Measurements from ENCODE around the gene PRKN.

PRKN gene

GRCh38 chr6:161417717-161418462 lies 1309.7 kb downstream of the PRKN start:
- TF ChIP-seq ZFX (IDR thresholded peaks at IDR 0.05; ENCODE audit: borderline replicate concordance), result no peak
- no peak for TF ChIP-seq CTCF (IDR thresholded peaks at IDR 0.05)
- no peak overlapping the region for H3K27ac ChIP-seq

DNA sequence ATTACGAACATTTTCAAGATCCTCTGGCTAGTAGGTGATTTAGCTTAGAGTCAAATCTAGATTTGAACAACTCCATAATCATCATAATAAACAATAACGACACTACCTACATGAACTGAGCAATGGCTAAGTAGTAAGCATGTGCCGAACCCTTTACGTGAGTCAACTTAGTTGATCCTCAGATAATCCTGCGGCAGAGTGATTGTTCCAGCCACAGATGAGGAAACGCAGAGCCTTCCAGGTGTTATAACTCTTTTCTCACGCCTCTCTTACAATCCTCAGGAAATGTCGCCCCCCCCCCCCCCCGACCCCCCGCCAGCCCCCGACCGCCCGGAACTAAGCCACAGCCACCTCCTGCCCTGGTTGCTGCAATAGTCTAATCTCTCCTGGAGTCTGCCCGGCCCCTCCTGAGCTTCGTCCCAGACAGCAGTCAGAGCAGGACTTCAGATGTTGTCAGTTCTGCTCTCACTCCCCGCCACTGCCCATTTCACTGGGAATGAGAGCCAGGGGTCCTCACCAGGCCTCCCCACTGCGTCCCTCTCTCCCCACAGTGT lies 1312.2 kb downstream of the PRKN start:
- H3K27ac ChIP-seq, result no peak overlapping the region
- TF ChIP-seq CTCF (IDR thresholded peaks at IDR 0.05) (no peak), ZFX (IDR thresholded peaks at IDR 0.05; ENCODE audit: borderline replicate concordance) (no peak)

GRCh38 chr6:161414707-161415106 lies 1312.9 kb downstream of the PRKN start:
- no peak overlapping the region for H3K27ac ChIP-seq
- TF ChIP-seq ZFX (IDR thresholded peaks at IDR 0.05; ENCODE audit: borderline replicate concordance) (no peak), CTCF (IDR thresholded peaks at IDR 0.05) (no peak)

- TF ChIP-seq CTCF (IDR thresholded peaks at IDR 0.05), result no peak
- no peak for TF ChIP-seq ZFX (IDR thresholded peaks at IDR 0.05; ENCODE audit: borderline replicate concordance)
- H3K27ac ChIP-seq, result no peak overlapping the region
Observed at GRCh38 chr6:161414180-161414579, 1313.4 kb downstream of the PRKN start.

DNA sequence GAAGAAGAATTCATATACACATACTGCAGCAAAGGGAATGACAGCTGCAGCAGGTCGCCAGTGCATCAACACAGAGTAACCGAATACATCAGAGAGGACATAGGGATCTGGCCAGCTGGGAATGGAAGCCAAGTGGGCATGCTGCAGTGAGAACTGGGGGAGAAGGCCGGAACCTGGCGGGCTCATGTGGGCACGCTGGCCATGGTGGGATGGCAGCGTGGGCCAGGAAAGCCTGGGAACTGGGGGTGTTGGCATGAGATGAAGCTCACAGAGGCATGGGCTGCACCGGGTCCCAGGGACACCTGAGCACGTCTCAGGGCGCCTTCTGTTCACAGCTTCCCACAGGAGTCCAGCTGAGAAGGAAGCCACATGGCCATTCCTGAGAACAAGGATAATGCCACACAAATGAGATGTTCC lies 1314.2 kb downstream of the PRKN start:
- TF ChIP-seq CTCF (IDR thresholded peaks at IDR 0.05) (no peak), ZFX (IDR thresholded peaks at IDR 0.05; ENCODE audit: borderline replicate concordance) (no peak)

DNA sequence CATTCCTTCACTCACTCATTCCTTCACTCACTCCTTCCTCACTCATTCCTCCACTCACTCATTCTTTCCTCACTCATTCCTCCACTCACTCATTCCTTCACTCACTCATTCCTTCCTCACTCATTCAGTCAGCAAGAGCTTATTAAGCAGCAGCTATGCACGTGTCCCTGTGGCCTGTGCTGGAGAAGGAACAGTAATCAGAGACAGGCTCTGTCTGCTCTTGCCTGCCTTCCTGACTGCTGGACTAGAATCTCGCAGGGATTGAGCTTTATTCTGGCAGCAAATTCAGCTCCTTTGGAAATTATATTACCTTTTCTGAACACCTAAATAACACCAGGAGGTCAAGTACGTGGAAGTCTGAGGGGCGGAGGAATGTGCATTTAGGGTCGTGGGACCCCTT lies 1314.8 kb downstream of the PRKN start:
- no peak overlapping the region for H3K27ac ChIP-seq
- TF ChIP-seq ZFX (IDR thresholded peaks at IDR 0.05; ENCODE audit: borderline replicate concordance), result no peak
- TF ChIP-seq CTCF (IDR thresholded peaks at IDR 0.05), result no peak

More for the DNA sequence above, 1314.2 kb downstream of the PRKN start:
- H3K27ac ChIP-seq, result no peak overlapping the region

DNA sequence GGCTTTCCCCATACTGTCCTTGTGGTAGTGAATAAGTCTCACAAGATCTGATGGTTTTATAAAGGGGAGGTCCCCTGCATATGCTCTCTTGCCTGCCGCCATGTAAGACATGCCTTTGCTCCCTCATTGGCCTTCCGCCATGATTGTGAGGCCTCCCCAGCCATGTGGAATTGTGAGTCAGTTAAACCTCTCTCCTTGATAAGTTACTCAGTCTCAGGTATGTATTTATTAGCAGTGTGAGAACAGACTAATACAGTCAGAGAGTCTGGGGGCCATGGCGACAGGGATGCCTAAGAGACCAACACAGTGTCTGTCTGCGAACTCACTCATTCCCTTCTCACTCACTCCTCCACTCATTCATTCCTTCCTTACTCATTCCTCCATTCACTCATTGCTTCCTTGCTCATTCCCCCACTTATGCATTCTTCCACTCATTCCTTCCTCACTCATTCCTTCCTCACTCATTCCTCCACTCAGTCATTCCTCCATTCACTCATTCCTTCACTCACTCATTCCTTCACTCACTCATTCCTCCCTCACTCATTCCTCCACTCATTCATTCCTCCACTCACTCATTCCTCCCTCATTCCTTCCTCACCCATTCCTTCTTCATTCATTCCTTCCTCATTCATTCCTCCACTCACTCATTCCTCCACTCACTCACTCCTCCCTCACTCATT lies 1316.2 kb downstream of the PRKN start:
- no peak overlapping the region for H3K27ac ChIP-seq
- TF ChIP-seq CTCF (IDR thresholded peaks at IDR 0.05), result no peak
- TF ChIP-seq ZFX (IDR thresholded peaks at IDR 0.05; ENCODE audit: borderline replicate concordance), result no peak

Measured in 22Rv1 (cell line).